ENCODE data around the gene MAPK11.

- TF ChIP-seq CTCF (conservative IDR thresholded peaks at IDR 0.05; ENCODE audit: low read depth, low read length) (no peak), EZH2phosphoT487 (IDR thresholded peaks at IDR 0.05; ENCODE audit: borderline replicate concordance, low read length) (no peak)
Observed at GRCh38 chr22:50304528-50305392, 34.6 kb upstream of the MAPK11 start.
